Measurements from ENCODE around the gene ITGB1.
"Not testable (repeated sequence)": the region's sequence is repeated elsewhere in the genome, so short reads cannot be mapped to it uniquely, and the experiment has no call there.

The ITGB1 gene

GRCh38 chr10:32911285-32912016 lies 46.6 kb downstream of the ITGB1 start:
- no peak for DNase-seq (ENCODE audit: low read depth)
- H3K4me3 ChIP-seq (ENCODE audit: low read depth, low read length): no peak overlapping the region
- no peak for TF ChIP-seq CTCF (IDR thresholded peaks at IDR 0.05; ENCODE audit: insufficient read depth, low read depth, low read length, missing control alignments)

GRCh38 chr10:32909970-32910369 lies 48.1 kb downstream of the ITGB1 start:
- not testable (repeated sequence) for DNase-seq (ENCODE audit: low read depth); H3K4me3 ChIP-seq (ENCODE audit: low read depth, low read length)

- H3K4me3 ChIP-seq (ENCODE audit: low read depth, low read length): no peak overlapping the region
- TF ChIP-seq CTCF (IDR thresholded peaks at IDR 0.05; ENCODE audit: insufficient read depth, low read depth, low read length, missing control alignments): no peak
- DNase-seq (ENCODE audit: low read depth): no peak
Observed at GRCh38 chr10:32909456-32909855, 48.6 kb downstream of the ITGB1 start.

GRCh38 chr10:32906595-32906994 lies 51.4 kb downstream of the ITGB1 start:
- DNase-seq (ENCODE audit: low read depth): no peak

GRCh38 chr10:32905466-32905865 lies 52.6 kb downstream of the ITGB1 start:
- TF ChIP-seq CTCF (IDR thresholded peaks at IDR 0.05; ENCODE audit: insufficient read depth, low read depth, low read length, missing control alignments): no peak
- no peak for DNase-seq (ENCODE audit: low read depth)
- no peak overlapping the region for H3K4me3 ChIP-seq (ENCODE audit: low read depth, low read length)

More at GRCh38 chr10:32906595-32906994, 51.4 kb downstream of the ITGB1 start:
- no peak overlapping the region for H3K4me3 ChIP-seq (ENCODE audit: low read depth, low read length)
- no peak for TF ChIP-seq CTCF (IDR thresholded peaks at IDR 0.05; ENCODE audit: insufficient read depth, low read depth, low read length, missing control alignments)

GRCh38 chr10:32901815-32902214 lies 56.2 kb downstream of the ITGB1 start:
- TF ChIP-seq CTCF (IDR thresholded peaks at IDR 0.05; ENCODE audit: insufficient read depth, low read depth, low read length, missing control alignments): no peak
- no peak overlapping the region for H3K4me3 ChIP-seq (ENCODE audit: low read depth, low read length)
- DNase-seq (ENCODE audit: low read depth): no peak

- H3K4me3 ChIP-seq (ENCODE audit: low read depth, low read length); DNase-seq (ENCODE audit: low read depth): not testable (repeated sequence)
Observed at GRCh38 chr10:32895200-32895968, 62.6 kb downstream of the ITGB1 start.

Measured in GM12865 (cell line).